GM12878 (cell line): Measurements from ENCODE around the gene ADAMTS4. TPM values are rescaled to one million over a fixed set of nuclear protein-coding genes. Genes with fewer than 3 reads are reported as not detected.

Experiments
- ATAC-seq: fragments of 200-7000 bp; cut with Tn5 transposase; 3 replicates; pipeline ENCODE4 v1.9.1; 2020; ENCODE audit warnings: mild to moderate bottlenecking, moderate library complexity
- BruUV-seq: library from RNA; stranded (reverse); fragments of 400-500 nt; replicated peaks from 2 replicates; lab custom pipeline; 2021; lab: Mats Ljungman, UMichigan
- CTCF ChIA-PET: fragments of 300-600 bp; sonication (Branson Sonifier 250); formaldehyde crosslinking; extraction: SDS; loops from one replicate; lab custom pipeline; 2021; ENCODE audit warnings: inconsistent platforms; lab: Yijun Ruan, JAX
- POLR2A ChIA-PET: fragments of 350-600 bp; formaldehyde crosslinking; extraction: SDS; loops from one replicate; lab custom pipeline; 2021; ENCODE audit warnings: inconsistent platforms; lab: Charles Lee
- RAD21 ChIA-PET: fragments of 300-600 bp; sonication (Branson Sonifier 250); formaldehyde crosslinking; loops from one replicate; lab custom pipeline; 2023; ENCODE audit warnings: antibody characterized with exemption; ENCODE audit not compliant: unreplicated experiment; lab: Charles Lee
- SMC1A ChIA-PET: fragments of 300-600 bp; sonication (Branson Sonifier 250); formaldehyde crosslinking; loops from one replicate; lab custom pipeline; 2023; ENCODE audit not compliant: unreplicated experiment, uncharacterized antibody; lab: Charles Lee
- DNase-seq: peaks from one replicate; pipeline ENCODE4 v3.0.0-alpha.2; 2011; ENCODE audit warnings: low read depth, low spot score
- FAIRE-seq: peaks from 3 replicates; lab custom pipeline; 2011; peaks lifted over from hg19 to GRCh38; lab: Jason Lieb, UNC
- H2AFZ ChIP-seq: 2 replicates; pipeline ENCODE4 v1.6.0; 2011; ENCODE audit warnings: low read depth, low read length, control low read depth; ENCODE audit not compliant: control insufficient read depth
- H3K27ac ChIP-seq: 2 replicates; pipeline ENCODE4 v1.5.1; 2011; ENCODE audit warnings: control low read depth; ENCODE audit not compliant: control insufficient read depth, insufficient read depth
- H3K27me3 ChIP-seq, 2 experiments: replicated peaks in 1 of 2; 2 replicates each; pipeline versions ENCODE4 v1.6.0 to v1.6.1; 2011; ENCODE audit warnings: low read length in 1 of 2; ENCODE audit not compliant: control insufficient read depth in 2 of 2, insufficient read depth in 2 of 2
- H3K36me3 ChIP-seq, 2 experiments: 2 replicates each; pipeline ENCODE4 v1.5.1; 2011; ENCODE audit warnings: low read length in 1 of 2; ENCODE audit not compliant: control insufficient read depth in 2 of 2, insufficient read depth in 2 of 2
- H3K4me1 ChIP-seq: 2 replicates; pipeline ENCODE4 v1.6.1; 2011; ENCODE audit warnings: mild to moderate bottlenecking, low read length, moderate library complexity, mixed read lengths; ENCODE audit not compliant: control insufficient read depth, insufficient read depth
- H3K4me2 ChIP-seq: 2 replicates; pipeline ENCODE4 v1.6.0; 2011; ENCODE audit warnings: control low read depth; ENCODE audit not compliant: control insufficient read depth, insufficient read depth
- H3K4me3 ChIP-seq: fragments of 200-600 bp; sonication (generic); 2 replicates; pipeline ENCODE4 v1.5.1; 2016
- H3K79me2 ChIP-seq: 2 replicates; pipeline ENCODE4 v1.6.0; 2011; ENCODE audit warnings: low read length; ENCODE audit not compliant: control insufficient read depth, insufficient read depth
- H3K9ac ChIP-seq: 2 replicates; pipeline ENCODE4 v1.8.0; 2011; ENCODE audit warnings: low read length, control low read depth, mixed read lengths; ENCODE audit not compliant: control insufficient read depth, insufficient read depth
- H3K9me3 ChIP-seq: replicated peaks from 3 replicates; pipeline ENCODE4 v1.5.1; 2011; ENCODE audit warnings: mild to moderate bottlenecking, low read length; ENCODE audit not compliant: control insufficient read depth, insufficient read depth
- H4K20me1 ChIP-seq: 2 replicates; pipeline ENCODE4 v1.6.0; 2011; ENCODE audit not compliant: control insufficient read depth, insufficient read depth
- CHD2 ChIP-seq: IDR thresholded peaks from 2 replicates; pipeline ENCODE4 v1.6.1; 2011; ENCODE audit warnings: low read depth, low read length, improper control_type of control experiment, borderline replicate concordance
- CREM ChIP-seq: IDR thresholded peaks from 2 replicates; pipeline ENCODE4 v1.6.1; 2014; ENCODE audit warnings: antibody characterized with exemption, low read depth
- ESRRA ChIP-seq: IDR thresholded peaks from 2 replicates; pipeline ENCODE4 v1.6.1; 2012; ENCODE audit warnings: mild to moderate bottlenecking, low read length, improper control_type of control experiment
- EZH2 ChIP-seq: IDR thresholded peaks from 2 replicates; pipeline ENCODE4 v1.6.1; 2012; ENCODE audit warnings: low read depth, mild to moderate bottlenecking, control low read depth, inconsistent platforms, low read length, borderline replicate concordance; ENCODE audit not compliant: control insufficient read depth
- GATAD2B ChIP-seq: fragments of 450-650 bp; conservative IDR thresholded peaks from 2 replicates; pipeline ENCODE4 v1.6.1; 2017; ENCODE audit warnings: low read depth, mild to moderate bottlenecking, moderate library complexity
- JUND ChIP-seq: IDR thresholded peaks from 2 replicates; pipeline ENCODE4 v1.6.1; 2012; ENCODE audit warnings: low read depth, mild to moderate bottlenecking, low read length, improper control_type of control experiment, moderate library complexity
- POLR2A ChIP-seq: IDR thresholded peaks from 2 replicates; pipeline ENCODE4 v1.6.1; 2011; ENCODE audit warnings: low read depth, mild to moderate bottlenecking, low read length
- POU2F2 ChIP-seq: IDR thresholded peaks from 3 replicates; pipeline ENCODE4 v1.6.1; 2011; ENCODE audit warnings: low read depth, mild to moderate bottlenecking, low read length, borderline replicate concordance
- RAD21 ChIP-seq: IDR thresholded peaks from 2 replicates; pipeline ENCODE4 v1.6.1; 2011; ENCODE audit warnings: mild to moderate bottlenecking, low read depth, low read length, moderate library complexity; ENCODE audit not compliant: insufficient read depth
- SIN3A ChIP-seq: IDR thresholded peaks from 2 replicates; pipeline ENCODE4 v1.6.1; 2012; ENCODE audit warnings: low read depth, low read length, improper control_type of control experiment
- SMAD1 ChIP-seq: fragments of 450-650 bp; IDR thresholded peaks from 2 replicates; pipeline ENCODE4 v1.6.1; 2018; ENCODE audit warnings: mild to moderate bottlenecking, low read depth; ENCODE audit not compliant: partially characterized antibody
- TBL1XR1 ChIP-seq: IDR thresholded peaks from 2 replicates; pipeline ENCODE4 v1.6.1; 2012; ENCODE audit warnings: low read depth, low read length, improper control_type of control experiment
- ZNF24 ChIP-seq: fragments of 450-650 bp; IDR thresholded peaks from 2 replicates; pipeline ENCODE4 v1.6.1; 2017; ENCODE audit warnings: antibody characterized with exemption, mild to moderate bottlenecking
- ZNF384 ChIP-seq: IDR thresholded peaks from 2 replicates; pipeline ENCODE4 v1.6.1; 2012; ENCODE audit warnings: low read depth, mild to moderate bottlenecking, low read length, improper control_type of control experiment, borderline replicate concordance
- ZSCAN29 ChIP-seq: fragments of 450-650 bp; IDR thresholded peaks from 2 replicates; pipeline ENCODE4 v1.6.1; 2017; ENCODE audit warnings: mild to moderate bottlenecking, moderate library complexity
- WGBS: methylation state at CpG from one replicate; pipeline ENCODE4 v1.1.6; 2016; ENCODE audit warnings: low lambda C conversion rate; ENCODE audit not compliant: insufficient replicate concordance, insufficient coverage; ENCODE audit errors: missing lambda C conversion rate; 5-methylcytosine and 5-hydroxymethylcytosine counted together
- in situ Hi-C: fragments of 300-500 bp; cut with MboI; formaldehyde crosslinking; loops from 9 replicates; pipeline ENCODE4 v1.14.3; 2018; ENCODE audit warnings: mixed read lengths
- intact Hi-C: fragments of 100-400 bp; cut with micrococcal nuclease; formaldehyde crosslinking; loops from one replicate; pipeline ENCODE4 v1.14.2; 2022; ENCODE audit not compliant: unreplicated experiment
- polyA plus RNA-seq, 11 experiments: library from polyadenylated mRNA; depleted of rRNA in 4 of 11; unstranded in 6 of 11; stranded (reverse) in 5 of 11; fragments of >200 nt; fragmentation: Nextera tagmentation in 4 of 11; fragmentation: Illumina TruSeq in 1 of 11; extraction: Ambion mirVana in 4 of 11; extraction: Trizol in 1 of 11; gene quantifications; 1 replicate in 1 of 11; 2 replicates in 10 of 11; pipeline versions ENCODE4 v1.2.1 to v1.2.3, GENCODE V29; 2011 to 2016; ENCODE audit warnings: inconsistent platforms in 2 of 11, missing spikeins in 2 of 11, low read depth in 1 of 11
- total RNA-seq, 4 experiments: library from RNA; depleted of rRNA in 3 of 4; stranded (reverse); fragments of >200 nt in 3 of 4; fragmentation: Illumina TruSeq in 1 of 4; extraction: Trizol in 1 of 4; gene quantifications; 2 replicates each; pipeline versions ENCODE4 v1.2.1 to v1.2.3, GENCODE V29; 2013 to 2021
- TF ChIP-seq, protein P1 (sequence below): IDR thresholded peaks from 2 replicates; pipeline ENCODE4 v1.6.1; 2012; ENCODE audit warnings: low read length, inconsistent platforms
- TF ChIP-seq, protein P2 (sequence below): IDR thresholded peaks from 2 replicates; pipeline ENCODE4 v1.6.1; 2012; ENCODE audit warnings: low read depth, low read length, improper control_type of control experiment
- TF ChIP-seq, protein P3 (sequence below): fragments of 450-650 bp; IDR thresholded peaks from 2 replicates; pipeline ENCODE4 v1.6.1; 2017; ENCODE audit warnings: borderline replicate concordance
- TF ChIP-seq, protein P4 (sequence below): IDR thresholded peaks from 2 replicates; pipeline ENCODE4 v1.6.1; 2011; ENCODE audit warnings: low read depth, mild to moderate bottlenecking, low read length, moderate library complexity, borderline replicate concordance; ENCODE audit errors: extremely low read depth

ADAMTS4 gene
- total and polyA plus RNA-seq, 10 of the 15 experiments (the other 5 are each of a cell fraction or from before 2014, with no cell fraction given) = 0.01 to 0.13 (median 0.05) TPM; not detected in 2

DNA sequence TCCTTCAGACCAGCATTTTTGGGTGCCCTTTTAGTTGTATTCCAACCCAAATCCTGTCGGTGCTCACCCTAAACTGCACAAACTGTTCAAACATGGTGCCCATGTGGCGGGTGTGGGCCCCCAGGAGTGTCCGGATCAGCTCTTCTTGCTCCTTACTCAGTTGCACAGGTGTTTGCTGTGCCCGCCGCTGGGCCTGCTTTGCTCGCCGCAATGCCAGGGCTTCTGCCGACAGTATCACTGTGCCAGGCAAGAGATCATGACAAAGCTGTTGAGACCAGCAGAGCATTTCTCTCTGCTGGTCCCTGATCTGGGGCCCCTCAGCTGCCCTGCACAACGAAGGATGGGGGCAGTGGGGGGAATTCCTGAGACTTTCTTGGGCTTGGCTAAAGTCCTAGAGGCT, 34.2 kb upstream of the ADAMTS4 start (continued):
- TF ChIP-seq, protein P1, sequence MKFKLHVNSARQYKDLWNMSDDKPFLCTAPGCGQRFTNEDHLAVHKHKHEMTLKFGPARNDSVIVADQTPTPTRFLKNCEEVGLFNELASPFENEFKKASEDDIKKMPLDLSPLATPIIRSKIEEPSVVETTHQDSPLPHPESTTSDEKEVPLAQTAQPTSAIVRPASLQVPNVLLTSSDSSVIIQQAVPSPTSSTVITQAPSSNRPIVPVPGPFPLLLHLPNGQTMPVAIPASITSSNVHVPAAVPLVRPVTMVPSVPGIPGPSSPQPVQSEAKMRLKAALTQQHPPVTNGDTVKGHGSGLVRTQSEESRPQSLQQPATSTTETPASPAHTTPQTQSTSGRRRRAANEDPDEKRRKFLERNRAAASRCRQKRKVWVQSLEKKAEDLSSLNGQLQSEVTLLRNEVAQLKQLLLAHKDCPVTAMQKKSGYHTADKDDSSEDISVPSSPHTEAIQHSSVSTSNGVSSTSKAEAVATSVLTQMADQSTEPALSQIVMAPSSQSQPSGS = no peak
- TF ChIP-seq ZNF384 = no peak
- TF ChIP-seq CHD2 = no peak
- no peak for TF ChIP-seq RAD21
- TF ChIP-seq GATAD2B = no peak
- no peak for TF ChIP-seq CREM
- TF ChIP-seq ZNF24 = no peak
- no peak for TF ChIP-seq SMAD1
- TF ChIP-seq POU2F2 = no peak

DNA sequence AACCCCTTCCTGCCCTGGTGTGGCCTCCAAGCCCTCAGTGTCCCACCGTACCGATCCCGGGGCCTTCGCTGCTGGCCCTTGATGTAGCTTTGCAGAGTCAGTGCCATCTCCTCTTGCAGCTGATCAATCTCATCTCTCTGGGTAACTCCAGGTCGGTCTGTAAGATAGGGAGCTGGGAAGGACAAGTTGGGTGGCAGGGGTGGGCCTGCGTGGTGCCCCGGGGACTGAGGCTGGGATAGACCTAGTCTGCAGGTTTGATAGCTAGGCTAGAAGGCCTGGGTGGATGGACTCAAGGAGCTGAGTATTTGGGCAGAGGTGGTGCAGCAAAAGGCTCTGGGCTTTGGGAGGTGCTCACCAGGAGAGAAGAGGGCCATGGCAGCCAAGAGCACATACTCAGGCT, 31.9 kb upstream of the ADAMTS4 start:
- intact Hi-C loops = no loop called here
- CTCF ChIA-PET = interaction anchor here (0.6 to 17.1 kb wide), 12 partner anchors 10 to 806 kb away, joined by 3 to 385 read pairs (median 4); partner anchors contain the start of genes CFAP126 and NDUFS2
- Histone ChIP-seq H3K9ac (no peak overlapping the region), H3K79me2 (peaks cover 10% of the 10 kb centered on the region), H3K36me3 (peaks cover 3 to 4% of the 10 kb centered on the region in 2 experiments; a peak in 2 of 4 replicates), H3K27me3 (no peaks in the 10 kb centered on the region), H3K4me3 (no peak overlapping the region), H2AFZ (no peak overlapping the region), H3K27ac (no peak overlapping the region), H4K20me1 (no peaks in the 10 kb centered on the region), H3K4me1 (peaks cover 13% of the 10 kb centered on the region), H3K9me3 (no peaks in the 10 kb centered on the region), H3K4me2 (no peak overlapping the region)
- FAIRE-seq (no peak), ATAC-seq (no peak), DNase-seq (no peak)
- WGBS = 91% methylated on average over 7 of the region's 7 CpGs
- RAD21 ChIA-PET = interaction anchor here (1.0 to 2.5 kb wide), 5 partner anchors 36 to 153 kb away, joined by 3 to 22 read pairs (median 5); no protein-coding TSS in a partner anchor
- BruUV-seq = no TSS peak
- POLR2A ChIA-PET = interaction anchor here (0.5 to 0.6 kb wide), 2 partner anchors 9 to 55 kb away, joined by 3 read pairs; no protein-coding TSS in a partner anchor
- SMC1A ChIA-PET = interaction anchor here (1.1 to 6.3 kb wide), 5 partner anchors 15 to 151 kb away, joined by 3 to 62 read pairs (median 4); partner anchors contain the start of gene CFAP126
- in situ Hi-C loops = no loop called here
- no peak for TF ChIP-seq EZH2
- TF ChIP-seq JUND = no peak
- TF ChIP-seq SIN3A = no peak
- TF ChIP-seq, protein P2, sequence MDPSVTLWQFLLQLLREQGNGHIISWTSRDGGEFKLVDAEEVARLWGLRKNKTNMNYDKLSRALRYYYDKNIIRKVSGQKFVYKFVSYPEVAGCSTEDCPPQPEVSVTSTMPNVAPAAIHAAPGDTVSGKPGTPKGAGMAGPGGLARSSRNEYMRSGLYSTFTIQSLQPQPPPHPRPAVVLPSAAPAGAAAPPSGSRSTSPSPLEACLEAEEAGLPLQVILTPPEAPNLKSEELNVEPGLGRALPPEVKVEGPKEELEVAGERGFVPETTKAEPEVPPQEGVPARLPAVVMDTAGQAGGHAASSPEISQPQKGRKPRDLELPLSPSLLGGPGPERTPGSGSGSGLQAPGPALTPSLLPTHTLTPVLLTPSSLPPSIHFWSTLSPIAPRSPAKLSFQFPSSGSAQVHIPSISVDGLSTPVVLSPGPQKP = no peak
- TF ChIP-seq, protein P3, sequence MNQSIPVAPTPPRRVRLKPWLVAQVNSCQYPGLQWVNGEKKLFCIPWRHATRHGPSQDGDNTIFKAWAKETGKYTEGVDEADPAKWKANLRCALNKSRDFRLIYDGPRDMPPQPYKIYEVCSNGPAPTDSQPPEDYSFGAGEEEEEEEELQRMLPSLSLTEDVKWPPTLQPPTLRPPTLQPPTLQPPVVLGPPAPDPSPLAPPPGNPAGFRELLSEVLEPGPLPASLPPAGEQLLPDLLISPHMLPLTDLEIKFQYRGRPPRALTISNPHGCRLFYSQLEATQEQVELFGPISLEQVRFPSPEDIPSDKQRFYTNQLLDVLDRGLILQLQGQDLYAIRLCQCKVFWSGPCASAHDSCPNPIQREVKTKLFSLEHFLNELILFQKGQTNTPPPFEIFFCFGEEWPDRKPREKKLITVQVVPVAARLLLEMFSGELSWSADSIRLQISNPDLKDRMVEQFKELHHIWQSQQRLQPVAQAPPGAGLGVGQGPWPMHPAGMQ = no peak
- TF ChIP-seq TBL1XR1 = no peak
- TF ChIP-seq, protein P4, sequence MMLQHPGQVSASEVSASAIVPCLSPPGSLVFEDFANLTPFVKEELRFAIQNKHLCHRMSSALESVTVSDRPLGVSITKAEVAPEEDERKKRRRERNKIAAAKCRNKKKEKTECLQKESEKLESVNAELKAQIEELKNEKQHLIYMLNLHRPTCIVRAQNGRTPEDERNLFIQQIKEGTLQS = no peak
- no peak for TF ChIP-seq ZSCAN29
- TF ChIP-seq, protein P1 = no peak
- no peak for TF ChIP-seq ESRRA
- no peak for TF ChIP-seq POLR2A
